Aorta (tissue), 5 donors: ENCODE results near the gene GSTA4. TPM values are rescaled to one million over a fixed set of nuclear protein-coding genes. Genes with fewer than 3 reads are reported as not detected.

Experiments used
- ATAC-seq: fragments of 200-7000 bp; cut with Tn5 transposase; one replicate; pipeline ENCODE4 v1.9.1; 2022; ENCODE audit warnings: moderate library complexity; ENCODE audit not compliant: low FRiP score
- DNase-seq, 2 donors: peaks; one replicate each; pipeline ENCODE4 v3.0.0-alpha.2; 2020
- H3K27ac ChIP-seq, 2 donors: one replicate each; pipeline ENCODE4 v1.5.1; 2013; ENCODE audit warnings: low read length in 2 of 2, mild to moderate bottlenecking in 2 of 2, moderate library complexity in 2 of 2, control low read depth in 1 of 2, inconsistent platforms in 1 of 2, low read depth in 1 of 2
- H3K27me3 ChIP-seq, 2 donors: one replicate each; pipeline ENCODE4 v1.6.1; 2013; ENCODE audit warnings: control low read depth in 1 of 2, low read length in 1 of 2, mild to moderate bottlenecking in 1 of 2, moderate library complexity in 1 of 2; ENCODE audit not compliant: insufficient read depth in 2 of 2, control insufficient read depth in 1 of 2
- H3K36me3 ChIP-seq, 2 donors: one replicate each; pipeline ENCODE4 v1.6.1; 2013; ENCODE audit warnings: control low read depth in 1 of 2, low read length in 1 of 2, mild to moderate bottlenecking in 1 of 2; ENCODE audit not compliant: insufficient read depth in 2 of 2, control insufficient read depth in 1 of 2
- H3K4me1 ChIP-seq, 2 donors: one replicate each; pipeline ENCODE4 v1.6.1; 2013; ENCODE audit warnings: low read length in 2 of 2, control low read depth in 1 of 2, mild to moderate bottlenecking in 1 of 2, moderate library complexity in 1 of 2; ENCODE audit not compliant: insufficient read depth in 2 of 2, control insufficient read depth in 1 of 2
- H3K4me3 ChIP-seq, 2 donors: one replicate each; pipeline ENCODE4 v1.5.1; 2013; ENCODE audit warnings: low read length in 2 of 2, control low read depth in 1 of 2, mild to moderate bottlenecking in 1 of 2
- H3K9me3 ChIP-seq: one replicate; pipeline ENCODE4 v1.6.1; 2013; ENCODE audit warnings: mild to moderate bottlenecking, low read length; ENCODE audit not compliant: control insufficient read depth
- WGBS, 2 donors: extraction: QIAGEN DNeasy Blood & Tissue Kit; methylation state at CpG; one replicate each; pipeline ENCODE4 v1.1.7; 2013; 5-methylcytosine and 5-hydroxymethylcytosine counted together
- intact Hi-C, 2 donors: fragments of 100-400 bp; cut with DNase I; formaldehyde crosslinking; loops; one replicate each; pipeline versions ENCODE4 v1.14.2 to v1.15.0; 2022
- polyA plus RNA-seq, 2 donors: library from polyadenylated mRNA; stranded (reverse); fragments of 200-250 nt; gene quantifications; one replicate each; pipeline ENCODE4 v1.2.3, GENCODE V29; 2013
- total RNA-seq, 2 donors: library from RNA; stranded (reverse); fragmentation: NEBNext Ultra II Directional; extraction: Animal tissue kit (Norgen Biotek cat#: 25700); gene quantifications; one replicate each; pipeline ENCODE4 v1.2.1, GENCODE V29; 2021
- donor health status: healthy with polysubstance abuse.
- donor health status: Bipolar disorder and iron deficiency.
- donor health status: DM: no; HTN: no; CAD: no.
- donor health status: DM: no; HTN: no; CAD: no.
- donor health status: DM: yes; HTN: yes; CAD: no.

The GSTA4 gene
- total and polyA plus RNA-seq, 4 donors: 18.8 to 31.9 (median 20.0) TPM

GRCh38 chr6:52931351-52931750 lies 63.7 kb downstream of the GSTA4 start:
- H3K4me3 ChIP-seq: no peak overlapping the region
- no peaks in the 10 kb centered on the region for H3K27me3 ChIP-seq
- ATAC-seq (no peak), DNase-seq (no peak)
- H3K4me1 ChIP-seq: no peaks in the 10 kb centered on the region
- no peaks in the 10 kb centered on the region for H3K9me3 ChIP-seq
- no peaks in the 10 kb centered on the region for H3K36me3 ChIP-seq
- 89 to 92% methylated on average over 2 of the region's 2 CpGs for WGBS, 2 donors
- intact Hi-C loops: no loop called here
- H3K27ac ChIP-seq: no peak overlapping the region

DNA sequence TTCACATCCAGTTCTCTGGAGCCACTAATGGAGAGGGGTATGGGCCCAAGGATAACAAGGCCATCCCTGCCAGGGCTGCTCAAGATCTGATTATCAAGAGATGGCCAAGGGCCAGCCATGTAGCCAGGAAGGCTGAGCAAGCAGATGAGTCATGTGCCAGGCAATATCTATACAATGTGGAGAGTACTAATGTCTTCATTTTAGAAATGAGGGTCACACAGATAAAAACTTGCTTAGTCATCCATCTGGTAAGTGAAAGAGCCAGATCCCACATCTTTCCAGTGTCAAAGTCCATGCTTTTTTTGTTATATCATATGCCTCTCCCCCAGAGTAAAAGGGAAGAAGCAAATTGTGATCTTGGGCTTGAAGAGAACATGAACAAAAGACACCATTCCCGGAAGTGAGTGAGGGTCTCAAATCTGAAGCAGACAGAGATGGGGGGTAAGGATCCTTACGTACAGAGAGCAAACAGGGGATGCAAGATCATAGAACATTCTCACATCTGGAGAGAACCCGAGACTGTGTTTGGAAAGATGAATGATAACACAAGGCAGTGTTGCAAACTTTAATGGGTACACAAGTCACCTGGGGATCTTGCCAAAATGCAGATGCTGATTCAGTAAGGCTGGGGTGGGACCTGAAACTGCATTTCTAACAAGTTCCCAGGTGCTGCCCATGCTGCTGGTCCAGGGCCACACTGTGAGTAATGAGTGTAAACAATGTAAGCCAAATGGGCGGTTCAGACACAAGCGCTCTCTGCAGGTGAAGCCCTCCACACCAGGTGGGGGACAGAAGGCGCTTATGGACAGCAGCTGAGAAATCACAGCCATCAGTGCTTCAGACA lies 65.5 kb downstream of the GSTA4 start:
- H3K27me3 ChIP-seq: no peaks in the 10 kb centered on the region
- DNase-seq (no peak), ATAC-seq (no peak)
- H3K4me1 ChIP-seq: no peaks in the 10 kb centered on the region
- 92% methylated on average over 6 of the region's 6 CpGs for WGBS, 2 donors
- intact Hi-C loops: no loop called here
- no peak overlapping the region for H3K27ac ChIP-seq
- no peak overlapping the region for H3K4me3 ChIP-seq
- H3K36me3 ChIP-seq: no peaks in the 10 kb centered on the region
- H3K9me3 ChIP-seq: no peaks in the 10 kb centered on the region

Other genes with a start within 250 kb of the GSTA4 start
- not detected for gene GSTA2, start 231.8 kb downstream of the GSTA4 start, total RNA-seq
- 10 to 100 TPM in 1 of 2 donors, not detected in 1; 12.6 TPM for gene GSTA2, start 231.8 kb downstream of the GSTA4 start, polyA plus RNA-seq
- gene GSTA1, start 191.5 kb downstream of the GSTA4 start, total RNA-seq: 1 to 10 TPM in 1 of 2 donors, not detected in 1; 1.7 TPM
- 100 to 1,000 TPM in 1 of 2 donors, not detected in 1; 248 TPM for gene GSTA1, start 191.5 kb downstream of the GSTA4 start, polyA plus RNA-seq
- gene GSTA5, start 154.5 kb downstream of the GSTA4 start, total RNA-seq: not detected
- not detected for gene GSTA5, start 154.5 kb downstream of the GSTA4 start, polyA plus RNA-seq
- gene GSTA3, start 85.6 kb downstream of the GSTA4 start, total RNA-seq: not detected
- gene GSTA3, start 85.6 kb downstream of the GSTA4 start, polyA plus RNA-seq: not detected
- 10 to 100 TPM; 15.9 to 22.5 TPM for gene CILK1, start 66.5 kb upstream of the GSTA4 start, total RNA-seq
- gene CILK1, start 66.5 kb upstream of the GSTA4 start, polyA plus RNA-seq: 1 to 10 TPM; 7.2 to 7.5 TPM
- 100 to 1,000 TPM in 1 of 2 donors, 10 to 100 TPM in 1; 86.5 to 112 TPM for gene FBXO9, start 70.1 kb upstream of the GSTA4 start, total RNA-seq
- gene FBXO9, start 70.1 kb upstream of the GSTA4 start, polyA plus RNA-seq: 10 to 100 TPM; 44.2 to 62.4 TPM
- gene GCM1, start 153.6 kb upstream of the GSTA4 start, total RNA-seq: under 1 TPM in 1 of 2 donors, not detected in 1; 0.16 TPM
- not detected for gene GCM1, start 153.6 kb upstream of the GSTA4 start, polyA plus RNA-seq